ENCODE data around the gene FALEC.

GRCh38 chr1:150555971-150556865 is 40.7 kb downstream of the FALEC start:
- TF ChIP-seq POLR2AphosphoS5 (IDR thresholded peaks at IDR 0.05; ENCODE audit: control insufficient read depth, insufficient read depth, low read depth, low read length), result no peak; the same call in 1 of the 2 replicates
- TF ChIP-seq HNRNPUL1 (IDR thresholded peaks at IDR 0.05; ENCODE audit: low read length), result no peak
- TF ChIP-seq GABPB1 (CRISPR knock-in tag; IDR thresholded peaks at IDR 0.05), result no peak
- TF ChIP-seq ZNF431 (CRISPR knock-in tag; IDR thresholded peaks at IDR 0.05), result no peak
- no peak for TF ChIP-seq CTCF (IDR thresholded peaks at IDR 0.05 in 2 of 3, conservative IDR thresholded peaks at IDR 0.05 in 1 of 3; ENCODE audit: insufficient read depth in 2 of 3, low read depth in 1 of 3, low read length in 3 of 3)
- TF ChIP-seq ZFP30 (CRISPR knock-in tag; IDR thresholded peaks at IDR 0.05; ENCODE audit: borderline replicate concordance), result no peak
- no peak for TF ChIP-seq BHLHE40 (IDR thresholded peaks at IDR 0.05; ENCODE audit: low read length)
- TF ChIP-seq MTA3 (IDR thresholded peaks at IDR 0.05; ENCODE audit: borderline replicate concordance), result no peak
- no peak for TF ChIP-seq SRF (CRISPR knock-in tag; IDR thresholded peaks at IDR 0.05)
- TF ChIP-seq KAT7 (CRISPR knock-in tag; IDR thresholded peaks at IDR 0.05; ENCODE audit: borderline replicate concordance), result no peak
- no peak for TF ChIP-seq PKNOX1 (IDR thresholded peaks at IDR 0.05)
- TF ChIP-seq ZNF512 (tag; IDR thresholded peaks at IDR 0.05), result no peak
- TF ChIP-seq MAZ (CRISPR knock-in tag; conservative IDR thresholded peaks at IDR 0.05 in 1 of 2, IDR thresholded peaks at IDR 0.05 in 1 of 2), result no peak
- TF ChIP-seq ZNF146 (CRISPR knock-in tag; IDR thresholded peaks at IDR 0.05; ENCODE audit: unreplicated experiment), result no peak

All from K562 (cell line).